Measurements from ENCODE around the gene GSTO2.

GRCh38 chr10:104304356-104304745 is 35.4 kb downstream of the GSTO2 start:
- TF ChIP-seq CTCF (CRISPR knock-in tag; IDR thresholded peaks at IDR 0.05) (no peak), PRDM15 (CRISPR knock-in tag; IDR thresholded peaks at IDR 0.05) (no peak), KLF12 (CRISPR knock-in tag; IDR thresholded peaks at IDR 0.05; ENCODE audit: borderline replicate concordance) (no peak)

Data from HepG2 (cell line).